A549 (cell line): ENCODE data around the gene TSR2. TPM values are rescaled to one million over a fixed set of nuclear protein-coding genes. Genes with fewer than 3 reads are reported as not detected.

Experiments
- ATAC-seq, 2 experiments: fragments of 200-7000 bp in 1 of 2; fragments of >200 bp in 1 of 2; cut with Nextera tagmentation in 1 of 2; cut with Tn5 transposase in 1 of 2; 3 replicates each; pipeline versions ENCODE4 v1.8.0 to v1.9.1; 2018 to 2020; ENCODE audit warnings: mild to moderate bottlenecking in 1 of 2, moderate library complexity in 1 of 2
- CTCF ChIA-PET: fragments of 300-600 bp; sonication (Branson Sonifier 250); formaldehyde crosslinking; extraction: SDS; loops from one replicate; lab custom pipeline; 2021; ENCODE audit warnings: antibody characterized with exemption, inconsistent platforms; lab: Yijun Ruan, JAX
- POLR2A ChIA-PET: fragments of 350-600 bp; formaldehyde crosslinking; extraction: SDS; loops from one replicate; lab custom pipeline; 2021; ENCODE audit warnings: antibody characterized with exemption, inconsistent platforms; lab: Yijun Ruan, JAX
- DNase-seq, 2 experiments: peaks; one replicate each; pipeline versions ENCODE4 v3.0.0 to v3.0.0-alpha.2; 2011 to 2016; ENCODE audit warnings: low read depth in 1 of 2, low spot score in 1 of 2
- FAIRE-seq: peaks from 2 replicates; lab custom pipeline; 2011; peaks lifted over from hg19 to GRCh38; lab: Jason Lieb, UNC
- H3K27ac ChIP-seq, 2 experiments: fragments of >200 bp; sonication (Bioruptor Twin); formaldehyde crosslinking; 3 replicates each; pipeline ENCODE4 v1.5.1; 2016 to 2017
- H3K4me1 ChIP-seq: fragments of >200 bp; sonication (Bioruptor Twin); formaldehyde crosslinking; 3 replicates; pipeline ENCODE4 v1.6.1; 2016
- H3K4me2 ChIP-seq: fragments of >200 bp; sonication (Bioruptor Twin); formaldehyde crosslinking; 3 replicates; pipeline ENCODE4 v1.6.1; 2016
- H3K4me3 ChIP-seq: fragments of >200 bp; sonication (Bioruptor Twin); formaldehyde crosslinking; 3 replicates; pipeline ENCODE4 v1.5.1; 2016
- H3K9me3 ChIP-seq: fragments of >200 bp; sonication (Bioruptor Twin); formaldehyde crosslinking; 3 replicates; pipeline ENCODE4 v1.6.1; 2016
- ATOH8 ChIP-seq: fragments of 250-450 bp; sonication (Bioruptor Pico); IDR thresholded peaks from 2 replicates; pipeline ENCODE4 v1.5.0; 2020; ENCODE audit warnings: low read depth, mild to moderate bottlenecking, moderate library complexity
- BCL3 ChIP-seq: fragments of >200 bp; sonication (Bioruptor Twin); formaldehyde crosslinking; IDR thresholded peaks from 3 replicates; pipeline ENCODE4 v1.6.1; 2016
- CBX8 ChIP-seq: fragments of 200-600 bp; sonication (generic); IDR thresholded peaks from 2 replicates; pipeline ENCODE4 v1.6.1; 2016
- CEBPB ChIP-seq, 2 experiments: fragments of >200 bp in 1 of 2; sonication (Bioruptor Twin) in 1 of 2; formaldehyde crosslinking in 1 of 2; IDR thresholded peaks; 2 replicates each; pipeline ENCODE4 v1.6.1; 2012 to 2016
- ESRRA ChIP-seq: fragments of 150-350 bp; IDR thresholded peaks from 2 replicates; pipeline ENCODE4 v1.6.1; 2014; ENCODE audit warnings: mild to moderate bottlenecking, low read length, borderline replicate concordance
- GATA3 ChIP-seq: IDR thresholded peaks from 2 replicates; pipeline ENCODE4 v1.6.1; 2012; ENCODE audit warnings: borderline replicate concordance
- HDAC2 ChIP-seq: fragments of 200-600 bp; sonication (generic); IDR thresholded peaks from 2 replicates; pipeline ENCODE4 v1.6.1; 2016
- HES2 ChIP-seq: fragments of >200 bp; sonication (Bioruptor Twin); formaldehyde crosslinking; IDR thresholded peaks from 2 replicates; pipeline ENCODE4 v1.6.1; 2016
- HEYL ChIP-seq: fragments of 250-450 bp; sonication (Bioruptor Pico); IDR thresholded peaks from 2 replicates; pipeline ENCODE4 v1.8.0; 2021; ENCODE audit warnings: mild to moderate bottlenecking, moderate library complexity
- HOXA7 ChIP-seq: fragments of 250-450 bp; sonication (Bioruptor Pico); IDR thresholded peaks from 2 replicates; pipeline ENCODE4 v1.5.0; 2020; ENCODE audit warnings: mild to moderate bottlenecking, moderate library complexity
- HOXB5 ChIP-seq: fragments of 250-450 bp; sonication (Bioruptor Pico); IDR thresholded peaks from 2 replicates; pipeline ENCODE4 v1.5.0; 2020; ENCODE audit warnings: mild to moderate bottlenecking, moderate library complexity
- JUN ChIP-seq, 2 experiments: fragments of >200 bp; sonication (Bioruptor Twin); formaldehyde crosslinking; IDR thresholded peaks; 2 replicates in 1 of 2; 3 replicates in 1 of 2; pipeline ENCODE4 v1.6.1; 2016 to 2017
- KDM5A ChIP-seq: fragments of 200-600 bp; sonication (generic); IDR thresholded peaks from 2 replicates; pipeline ENCODE4 v1.6.1; 2016; ENCODE audit warnings: antibody characterized with exemption, mild to moderate bottlenecking
- MAX ChIP-seq: IDR thresholded peaks from 2 replicates; pipeline ENCODE4 v1.6.1; 2012
- NR3C1 ChIP-seq: fragments of >200 bp; sonication (Bioruptor Twin); formaldehyde crosslinking; IDR thresholded peaks from 3 replicates; pipeline ENCODE4 v1.6.1; 2017
- PBX3 ChIP-seq: IDR thresholded peaks from 2 replicates; pipeline ENCODE4 v1.6.1; 2012
- POLR2A ChIP-seq: IDR thresholded peaks from 2 replicates; pipeline ENCODE4 v1.6.1; 2012; ENCODE audit warnings: mild to moderate bottlenecking, low read length
- POLR2AphosphoS2 ChIP-seq: conservative IDR thresholded peaks from 2 replicates; pipeline ENCODE4 v1.6.1; 2012; ENCODE audit warnings: low read length, improper control_type of control experiment, inconsistent platforms
- RAD21 ChIP-seq, 2 experiments: fragments of >200 bp in 1 of 2; sonication (Bioruptor Twin) in 1 of 2; formaldehyde crosslinking in 1 of 2; IDR thresholded peaks in 1 of 2; conservative IDR thresholded peaks in 1 of 2; 2 replicates in 1 of 2; 3 replicates in 1 of 2; pipeline ENCODE4 v1.6.1; 2012 to 2018; ENCODE audit warnings: inconsistent platforms in 1 of 2
- RCOR1 ChIP-seq: fragments of 150-350 bp; IDR thresholded peaks from 2 replicates; pipeline ENCODE4 v1.6.1; 2014; ENCODE audit warnings: antibody characterized with exemption, low read length, low read depth
- RNF2 ChIP-seq: fragments of 200-600 bp; sonication (generic); IDR thresholded peaks from 2 replicates; pipeline ENCODE4 v1.6.1; 2016; ENCODE audit warnings: low read depth, mild to moderate bottlenecking, antibody characterized with exemption, moderate library complexity, borderline replicate concordance
- SMC3 ChIP-seq: fragments of >200 bp; sonication (Bioruptor Twin); formaldehyde crosslinking; IDR thresholded peaks from 3 replicates; pipeline ENCODE4 v1.6.1; 2018; ENCODE audit warnings: inconsistent platforms
- TFCP2L1 ChIP-seq: fragments of 250-450 bp; sonication (Bioruptor Pico); IDR thresholded peaks from 2 replicates; pipeline ENCODE4 v1.5.0; 2021; ENCODE audit warnings: mild to moderate bottlenecking
- USF2 ChIP-seq: fragments of 450-650 bp; IDR thresholded peaks from 2 replicates; pipeline ENCODE4 v1.6.1; 2014; ENCODE audit warnings: antibody characterized with exemption
- WGBS: methylation state at CpG from one replicate; pipeline ENCODE4 v1.1.6; 2017; ENCODE audit errors: missing lambda C conversion rate; 5-methylcytosine and 5-hydroxymethylcytosine counted together
- polyA minus RNA-seq: library from RNA; depleted of rRNA, polyadenylated mRNA; stranded (reverse); fragments of >200 nt; gene quantifications from 2 replicates; pipeline ENCODE4 v1.2.3, GENCODE V29; 2011; rRNA and poly(A)+ RNA removed
- polyA plus RNA-seq, 4 experiments: library from polyadenylated mRNA; depleted of rRNA in 3 of 4; stranded (reverse); fragments of >200 nt; fragmentation: RNase III in 1 of 4; extraction: RNeasy Plus Mini Kit Qiagen cat#74134 plus additional on column Dnase treatment in 1 of 4; gene quantifications; 2 replicates in 3 of 4; 3 replicates in 1 of 4; pipeline ENCODE4 v1.2.3, GENCODE V29; 2011 to 2017

TSR2 gene
- polyA plus RNA-seq (2011; rRNA removed) (22.4 and 26.9 TPM in 2 replicates), polyA plus RNA-seq (2017; fragmentation: RNase III; extraction: RNeasy Plus Mini Kit Qiagen cat#74134 plus additional on column Dnase treatment) (53.7 to 60.4 TPM (median 57.9 TPM) in 3 replicates), polyA minus RNA-seq (3.9 and 5.2 TPM in 2 replicates)
- polyA plus RNA-seq (2012; cell fraction: cytosol; rRNA removed) = 28.0 and 35.1 TPM in 2 replicates
- polyA plus RNA-seq (2012; cell fraction: nucleus; rRNA removed) = 10.5 and 16.7 TPM in 2 replicates

GRCh38 chrX:54439960-54440871 is at the start of gene TSR2:
TSR2 (plus strand) TSS chrX:54440404; CDS start chrX:54440422, 18 bp downstream.
- FAIRE-seq = peak; percentile 100
- H3K27ac ChIP-seq = peak within 1 kb of the TSS; percentile 74 to 94
- TF ChIP-seq POLR2AphosphoS2 (no peak), SMC3 (peak; percentile 21; the same call in 2 of the 3 replicates), USF2 (peak; percentile 88), ESRRA (peak; percentile 78; the same call in 1 of the 2 replicates), RAD21 (conservative IDR thresholded peaks at IDR 0.05 in 1 of 2, IDR thresholded peaks at IDR 0.05 in 1 of 2) (peak in 1 of 2 experiments; percentile 46; a peak in 4 of 5 replicates), BCL3 (peak; percentile 62; the same call in 1 of the 3 replicates), GATA3 (0 out of 2 replicates have a peak, but pooled peaks have one; percentile 20), KDM5A (peak; percentile 98), POLR2A (peak; percentile 46), MAX (peak; percentile 75), CBX8 (no peak), JUN (IDR thresholded peaks at IDR 0.05) (peak in 1 of 2 experiments; percentile 75; a peak in 3 of 5 replicates), HEYL (no peak), HDAC2 (peak; percentile 81; the same call in 1 of the 2 replicates)

GRCh38 chrX:54397113-54397512 is 43.1 kb upstream of the TSR2 start:
- H3K9me3 ChIP-seq = no peaks in the 10 kb centered on the region
- CTCF ChIA-PET = no interaction called here
- DNase-seq = no peak
- no peak for TF ChIP-seq RCOR1
- no peak for TF ChIP-seq JUN (IDR thresholded peaks at IDR 0.05)
- TF ChIP-seq HOXB5 (CRISPR knock-in tag) = no peak
- TF ChIP-seq PBX3 = no peak
- TF ChIP-seq TFCP2L1 (CRISPR knock-in tag) = no peak
- no peak for TF ChIP-seq HOXA7
- TF ChIP-seq RNF2 = no peak
- TF ChIP-seq NR3C1 = no peak
- TF ChIP-seq GATA3 = no peak
- TF ChIP-seq CBX8 = no peak
- TF ChIP-seq CEBPB (IDR thresholded peaks at IDR 0.05) = no peak
- no peak for TF ChIP-seq HES2
- no peak for TF ChIP-seq ATOH8 (CRISPR knock-in tag)
- no peak overlapping the region for H3K4me3 ChIP-seq
- no peak overlapping the region for H3K4me2 ChIP-seq
- 90% methylated on average over 1 of the region's 1 CpG for WGBS
- POLR2A ChIA-PET = no interaction called here
- no peak for FAIRE-seq
- H3K27ac ChIP-seq = no peak overlapping the region
- no peaks in the 10 kb centered on the region for H3K4me1 ChIP-seq
- ATAC-seq = no peak

More at GRCh38 chrX:54439960-54440871, at the start of gene TSR2:
- Histone ChIP-seq H3K4me3 (peak within 1 kb of the TSS; percentile 78), H3K4me2 (peak within 1 kb of the TSS; percentile 92), H3K4me1 (0 out of 3 replicates have a peak, but pooled peaks cover 10% of the 10 kb centered on the region), H3K9me3 (no peaks in the 10 kb centered on the region)
- DNase-seq (peak; percentile 48 to 87), ATAC-seq (peak; percentile 98)
- ChIA-PET POLR2A (interaction anchor here (0.5 to 1.3 kb wide), 5 partner anchors 11 to 315 kb away, joined by 3 to 9 read pairs (median 4); partner anchors contain the start of genes FAM120C and GNL3L), CTCF (interaction anchor here (1.2 to 1.8 kb wide), 3 partner anchors 20 to 224 kb away, joined by 3 read pairs; no protein-coding TSS in a partner anchor)
- WGBS = 3% methylated on average over 24 of the region's 40 CpGs
